HepG2 (cell line): ENCODE measurements around the gene TEDC1. TPM values are rescaled to one million over a fixed set of nuclear protein-coding genes. Genes with fewer than 3 reads are reported as not detected.

Experiments used
- AKAP8 ChIP-seq: sonication (generic); formaldehyde crosslinking; IDR thresholded peaks from 2 replicates; pipeline ENCODE4 v1.5.1; 2020; ENCODE audit warnings: mild to moderate bottlenecking, missing genetic modification reagents
- ATM ChIP-seq: fragments of 450-650 bp; IDR thresholded peaks from 2 replicates; pipeline ENCODE4 v1.7.1; 2017; ENCODE audit warnings: mild to moderate bottlenecking, borderline replicate concordance
- CERS6 ChIP-seq: sonication (generic); formaldehyde crosslinking; IDR thresholded peaks from 2 replicates; pipeline ENCODE4 v1.5.0; 2020; ENCODE audit warnings: missing genetic modification reagents
- GZF1 ChIP-seq: sonication (generic); formaldehyde crosslinking; IDR thresholded peaks from 2 replicates; pipeline ENCODE4 v1.5.1; 2020; ENCODE audit warnings: mild to moderate bottlenecking, missing genetic modification reagents
- JUN ChIP-seq: sonication (generic); formaldehyde crosslinking; IDR thresholded peaks from 2 replicates; pipeline ENCODE4 v1.4.0; 2020; ENCODE audit warnings: mild to moderate bottlenecking, missing genetic modification reagents
- KLF13 ChIP-seq: sonication (generic); formaldehyde crosslinking; IDR thresholded peaks from 2 replicates; pipeline ENCODE4 v1.4.0; 2020; ENCODE audit warnings: mild to moderate bottlenecking, missing genetic modification reagents
- MYC ChIP-seq: sonication (generic); formaldehyde crosslinking; IDR thresholded peaks from 2 replicates; pipeline ENCODE4 v1.9.0; 2021; ENCODE audit warnings: missing genetic modification reagents, borderline replicate concordance
- NCOR1 ChIP-seq: fragments of 200-600 bp; sonication (generic); IDR thresholded peaks from 2 replicates; pipeline ENCODE4 v1.7.0; 2017; ENCODE audit warnings: antibody characterized with exemption, low read length, borderline replicate concordance
- NFE2 ChIP-seq: sonication (generic); formaldehyde crosslinking; IDR thresholded peaks from 2 replicates; pipeline ENCODE4 v1.4.0; 2020; ENCODE audit warnings: missing genetic modification reagents
- POLR2AphosphoS2 ChIP-seq: IDR thresholded peaks from 2 replicates; pipeline ENCODE4 v1.6.1; 2011; ENCODE audit warnings: low read depth, low read length, improper control_type of control experiment
- RFX3 ChIP-seq: IDR thresholded peaks from 2 replicates; pipeline ENCODE4 v1.6.1; 2016; ENCODE audit warnings: missing biosample characterization, missing genetic modification reagents
- SNRNP70 ChIP-seq: fragments of 200-400 bp; formaldehyde crosslinking; IDR thresholded peaks from 2 replicates; pipeline ENCODE4 v1.6.1; 2017; ENCODE audit warnings: mild to moderate bottlenecking, low read depth, low read length, moderate library complexity
- SP4 ChIP-seq: sonication (generic); formaldehyde crosslinking; IDR thresholded peaks from 2 replicates; pipeline ENCODE4 v1.8.1; 2023; ENCODE audit warnings: mild to moderate bottlenecking, missing genetic modification reagents
- ZBTB38 ChIP-seq: sonication (generic); formaldehyde crosslinking; IDR thresholded peaks from 2 replicates; pipeline ENCODE4 v1.5.1; 2020; ENCODE audit warnings: mild to moderate bottlenecking, missing genetic modification reagents
- ZFP62 ChIP-seq: sonication (generic); formaldehyde crosslinking; IDR thresholded peaks from 2 replicates; pipeline ENCODE4 v1.4.0; 2020; ENCODE audit warnings: missing genetic modification reagents
- ZKSCAN5 ChIP-seq: sonication (generic); formaldehyde crosslinking; IDR thresholded peaks from 2 replicates; pipeline ENCODE4 v1.5.1; 2020; ENCODE audit warnings: mild to moderate bottlenecking, missing genetic modification reagents
- ZNF335 ChIP-seq: sonication (generic); formaldehyde crosslinking; IDR thresholded peaks from 2 replicates; pipeline ENCODE4 v1.4.0; 2020; ENCODE audit warnings: missing genetic modification reagents
- ZNF543 ChIP-seq: sonication (generic); formaldehyde crosslinking; IDR thresholded peaks from 2 replicates; pipeline ENCODE4 v1.4.0; 2020; ENCODE audit warnings: mild to moderate bottlenecking, missing genetic modification reagents
- ZNF563 ChIP-seq: sonication (generic); formaldehyde crosslinking; IDR thresholded peaks from 2 replicates; pipeline ENCODE4 v1.8.0; 2022; ENCODE audit warnings: mild to moderate bottlenecking, moderate library complexity, missing genetic modification reagents
- ZNF569 ChIP-seq: sonication (generic); formaldehyde crosslinking; IDR thresholded peaks from 2 replicates; pipeline ENCODE4 v1.5.0; 2020; ENCODE audit warnings: mild to moderate bottlenecking, missing genetic modification reagents, moderate library complexity, borderline replicate concordance
- ZNF768 ChIP-seq: sonication (generic); formaldehyde crosslinking; IDR thresholded peaks from 2 replicates; pipeline ENCODE4 v1.4.0; 2020; ENCODE audit warnings: missing genetic modification reagents
- ZSCAN20 ChIP-seq: sonication (generic); formaldehyde crosslinking; IDR thresholded peaks from 2 replicates; pipeline ENCODE4 v1.4.0; 2020; ENCODE audit warnings: missing genetic modification reagents, mild to moderate bottlenecking, borderline replicate concordance
- polyA plus RNA-seq, 8 experiments: library from polyadenylated mRNA; depleted of rRNA in 3 of 8; stranded (reverse) in 7 of 8; unstranded in 1 of 8; fragments of >200 nt; fragmentation: Illumina TruSeq in 4 of 8; extraction: Trizol in 4 of 8; gene quantifications; 2 replicates each; pipeline versions ENCODE4 v1.2.1 to v1.2.3, GENCODE V29; 2011 to 2016; ENCODE audit warnings: low read depth in 4 of 8, missing spikeins in 1 of 8, mixed read lengths in 1 of 8; ENCODE audit not compliant: insufficient read depth in 1 of 8
- total RNA-seq, 5 experiments: library from RNA; depleted of rRNA; stranded (reverse); fragments of >200 nt; fragmentation: Illumina TruSeq; extraction: Trizol; gene quantifications; 2 replicates each; pipeline ENCODE4 v1.2.3, GENCODE V29; 2016; ENCODE audit warnings: low read depth in 1 of 5
- TF ChIP-seq, protein P1 (sequence below): sonication (generic); formaldehyde crosslinking; IDR thresholded peaks from 2 replicates; pipeline ENCODE4 v1.5.0; 2020; ENCODE audit warnings: missing genetic modification reagents, mild to moderate bottlenecking, borderline replicate concordance
- TF ChIP-seq, protein P2 (sequence below): IDR thresholded peaks from 2 replicates; pipeline ENCODE4 v1.6.1; 2012; ENCODE audit warnings: low read length, improper control_type of control experiment

Gene TEDC1
- total and polyA plus RNA-seq, 2 of the 13 experiments (the other 11 are each of a cell fraction or from before 2014, with no cell fraction given), result 5.7 to 27.4 TPM

DNA sequence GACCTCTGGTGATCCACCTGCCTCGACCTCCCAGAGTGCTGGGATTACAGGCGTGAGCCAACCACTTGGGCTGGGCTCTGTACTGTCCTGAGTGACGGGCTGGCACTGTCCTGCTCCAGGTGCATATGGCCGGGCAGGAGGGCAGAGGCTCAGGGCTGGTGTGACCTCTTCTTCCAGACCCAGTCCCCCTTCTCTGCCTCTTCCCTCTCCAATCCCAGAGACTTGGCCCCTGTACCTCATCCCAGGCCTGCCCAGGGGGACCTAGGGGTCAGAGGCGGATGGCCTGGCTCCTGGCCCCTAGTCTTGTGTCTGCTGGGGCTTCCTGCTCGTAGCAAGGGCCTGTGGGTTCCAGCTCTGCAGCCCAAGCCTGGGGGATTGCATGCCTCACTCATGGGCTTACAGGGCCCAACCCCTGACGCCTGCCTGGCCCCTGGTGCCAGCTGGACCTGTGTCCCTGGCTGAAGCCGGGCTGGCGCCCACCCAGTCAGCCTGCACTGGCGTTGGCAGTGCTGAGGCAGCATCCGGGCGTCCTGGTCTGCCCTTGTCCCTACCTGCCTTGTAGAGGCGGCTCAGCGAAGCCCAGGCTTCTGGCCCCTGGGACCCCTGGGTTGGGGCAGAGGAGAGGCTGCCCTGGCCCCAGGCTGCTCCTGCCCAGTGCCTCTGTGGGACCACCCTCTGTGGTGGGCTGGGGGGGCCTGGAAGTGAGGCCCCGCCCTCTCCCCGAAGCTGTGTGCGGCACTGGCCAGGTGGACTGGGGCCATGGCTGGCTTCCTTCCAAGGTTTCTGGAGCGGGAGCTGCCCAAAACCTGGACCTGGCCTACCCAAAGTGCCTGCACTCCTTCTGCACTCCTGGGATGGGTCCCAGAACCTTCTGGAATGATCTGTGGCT is 4.3 kb downstream of the TEDC1 start (continued):
- TF ChIP-seq NCOR1, result no peak
- TF ChIP-seq ATM, result no peak
- TF ChIP-seq SNRNP70, result no peak
- TF ChIP-seq NFE2 (CRISPR knock-in tag), result no peak
- no peak for TF ChIP-seq POLR2AphosphoS2
- 0 out of 2 replicates have a peak, but pooled peaks have one; percentile 44 for TF ChIP-seq ZBTB38 (CRISPR knock-in tag)
- TF ChIP-seq KLF13 (CRISPR knock-in tag), result 0 out of 2 replicates have a peak, but pooled peaks have one; percentile 14
- no peak for TF ChIP-seq ZNF768 (CRISPR knock-in tag)
- TF ChIP-seq AKAP8 (CRISPR knock-in tag), result peak; percentile 87; the same call in 1 of the 2 replicates
- no peak for TF ChIP-seq RFX3 (CRISPR knock-in tag)
- TF ChIP-seq ZFP62 (CRISPR knock-in tag), result no peak
- TF ChIP-seq MYC (CRISPR knock-in tag), result no peak
- 0 out of 2 replicates have a peak, but pooled peaks have one; percentile 24 for TF ChIP-seq ZNF569 (CRISPR knock-in tag)
- no peak for TF ChIP-seq SP4 (CRISPR knock-in tag)
- TF ChIP-seq ZNF563, result no peak
- no peak for TF ChIP-seq CERS6 (CRISPR knock-in tag)
- TF ChIP-seq, protein P1, sequence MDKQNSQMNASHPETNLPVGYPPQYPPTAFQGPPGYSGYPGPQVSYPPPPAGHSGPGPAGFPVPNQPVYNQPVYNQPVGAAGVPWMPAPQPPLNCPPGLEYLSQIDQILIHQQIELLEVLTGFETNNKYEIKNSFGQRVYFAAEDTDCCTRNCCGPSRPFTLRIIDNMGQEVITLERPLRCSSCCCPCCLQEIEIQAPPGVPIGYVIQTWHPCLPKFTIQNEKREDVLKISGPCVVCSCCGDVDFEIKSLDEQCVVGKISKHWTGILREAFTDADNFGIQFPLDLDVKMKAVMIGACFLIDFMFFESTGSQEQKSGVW (CRISPR knock-in tag), result no peak
- no peak for TF ChIP-seq ZNF335
- TF ChIP-seq JUN, result no peak
- no peak for TF ChIP-seq ZNF543 (CRISPR knock-in tag)
- TF ChIP-seq ZKSCAN5 (CRISPR knock-in tag), result peak; percentile 41; the same call in 1 of the 2 replicates
- peak; percentile 53; the same call in 1 of the 2 replicates for TF ChIP-seq ZSCAN20 (CRISPR knock-in tag)
- no peak for TF ChIP-seq GZF1 (CRISPR knock-in tag)
- TF ChIP-seq, protein P2, sequence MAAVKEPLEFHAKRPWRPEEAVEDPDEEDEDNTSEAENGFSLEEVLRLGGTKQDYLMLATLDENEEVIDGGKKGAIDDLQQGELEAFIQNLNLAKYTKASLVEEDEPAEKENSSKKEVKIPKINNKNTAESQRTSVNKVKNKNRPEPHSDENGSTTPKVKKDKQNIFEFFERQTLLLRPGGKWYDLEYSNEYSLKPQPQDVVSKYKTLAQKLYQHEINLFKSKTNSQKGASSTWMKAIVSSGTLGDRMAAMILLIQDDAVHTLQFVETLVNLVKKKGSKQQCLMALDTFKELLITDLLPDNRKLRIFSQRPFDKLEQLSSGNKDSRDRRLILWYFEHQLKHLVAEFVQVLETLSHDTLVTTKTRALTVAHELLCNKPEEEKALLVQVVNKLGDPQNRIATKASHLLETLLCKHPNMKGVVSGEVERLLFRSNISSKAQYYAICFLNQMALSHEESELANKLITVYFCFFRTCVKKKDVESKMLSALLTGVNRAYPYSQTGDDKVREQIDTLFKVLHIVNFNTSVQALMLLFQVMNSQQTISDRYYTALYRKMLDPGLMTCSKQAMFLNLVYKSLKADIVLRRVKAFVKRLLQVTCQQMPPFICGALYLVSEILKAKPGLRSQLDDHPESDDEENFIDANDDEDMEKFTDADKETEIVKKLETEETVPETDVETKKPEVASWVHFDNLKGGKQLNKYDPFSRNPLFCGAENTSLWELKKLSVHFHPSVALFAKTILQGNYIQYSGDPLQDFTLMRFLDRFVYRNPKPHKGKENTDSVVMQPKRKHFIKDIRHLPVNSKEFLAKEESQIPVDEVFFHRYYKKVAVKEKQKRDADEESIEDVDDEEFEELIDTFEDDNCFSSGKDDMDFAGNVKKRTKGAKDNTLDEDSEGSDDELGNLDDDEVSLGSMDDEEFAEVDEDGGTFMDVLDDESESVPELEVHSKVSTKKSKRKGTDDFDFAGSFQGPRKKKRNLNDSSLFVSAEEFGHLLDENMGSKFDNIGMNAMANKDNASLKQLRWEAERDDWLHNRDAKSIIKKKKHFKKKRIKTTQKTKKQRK, result no peak
